Fibroblast of lung (primary cell): ENCODE results near the gene LRRC59.

Source experiments
- EZH2 ChIP-seq: IDR thresholded peaks from 2 replicates; pipeline ENCODE4 v1.5.1; 2012; ENCODE audit warnings: low read length, control low read depth, mild to moderate bottlenecking; ENCODE audit errors: missing control alignments
- TF ChIP-seq, protein P1 (sequence below), 2 donors: IDR thresholded peaks in 1 of 2; conservative IDR thresholded peaks in 1 of 2; 1 replicate in 1 of 2; 2 replicates in 1 of 2; pipeline ENCODE4 v1.5.1; 2011 to 2012; ENCODE audit warnings: low read length in 2 of 2, control low read depth in 1 of 2, inconsistent platforms in 1 of 2, low read depth in 1 of 2, mild to moderate bottlenecking in 1 of 2

DNA sequence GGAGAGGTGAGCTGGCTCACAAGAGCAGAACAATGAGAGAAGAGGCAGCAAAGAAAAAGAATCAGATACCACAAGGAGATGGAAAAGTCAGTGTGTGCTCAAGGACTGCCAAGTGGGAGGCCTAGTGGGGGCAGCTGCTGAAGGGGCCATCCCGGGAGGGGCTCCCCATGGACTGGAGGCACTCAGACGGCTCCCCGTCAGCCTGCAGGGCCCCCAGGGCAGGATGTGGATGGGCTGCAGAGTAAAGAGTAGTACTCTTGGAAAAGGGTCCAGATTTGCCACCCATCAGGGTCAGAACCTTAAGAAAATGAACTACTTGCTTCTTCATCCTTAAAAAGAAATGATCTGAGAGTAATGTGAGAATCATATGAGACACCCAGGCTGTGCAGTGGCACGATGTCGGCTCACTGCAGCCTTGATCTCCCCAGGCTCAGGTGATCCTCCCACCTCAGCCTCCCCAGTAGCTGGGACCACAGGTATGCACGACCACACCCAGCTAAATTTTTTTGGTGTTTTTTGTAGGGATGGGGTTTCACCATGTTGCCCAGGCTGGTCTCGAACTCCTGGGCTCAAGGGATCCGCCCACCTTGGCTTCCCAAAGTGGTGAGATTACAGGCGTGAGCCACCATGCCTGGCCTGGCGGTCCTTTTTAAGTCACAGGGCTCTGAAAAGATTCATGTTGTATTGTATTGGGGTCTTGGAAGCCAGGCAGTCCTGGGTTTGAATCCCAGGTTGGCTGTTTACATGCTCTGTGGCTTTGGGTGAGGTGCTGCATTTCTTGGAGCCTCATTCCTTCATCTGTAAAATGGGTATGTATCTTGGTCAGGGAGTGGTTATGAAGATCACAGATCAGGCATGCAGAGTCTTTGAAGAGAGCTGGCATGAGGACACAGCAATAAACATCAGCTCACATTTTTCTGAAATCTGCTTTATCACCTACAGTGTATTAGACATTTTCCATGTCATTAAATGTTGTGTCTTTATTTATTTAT, 43.8 kb upstream of the LRRC59 start:
- TF ChIP-seq, protein P1, sequence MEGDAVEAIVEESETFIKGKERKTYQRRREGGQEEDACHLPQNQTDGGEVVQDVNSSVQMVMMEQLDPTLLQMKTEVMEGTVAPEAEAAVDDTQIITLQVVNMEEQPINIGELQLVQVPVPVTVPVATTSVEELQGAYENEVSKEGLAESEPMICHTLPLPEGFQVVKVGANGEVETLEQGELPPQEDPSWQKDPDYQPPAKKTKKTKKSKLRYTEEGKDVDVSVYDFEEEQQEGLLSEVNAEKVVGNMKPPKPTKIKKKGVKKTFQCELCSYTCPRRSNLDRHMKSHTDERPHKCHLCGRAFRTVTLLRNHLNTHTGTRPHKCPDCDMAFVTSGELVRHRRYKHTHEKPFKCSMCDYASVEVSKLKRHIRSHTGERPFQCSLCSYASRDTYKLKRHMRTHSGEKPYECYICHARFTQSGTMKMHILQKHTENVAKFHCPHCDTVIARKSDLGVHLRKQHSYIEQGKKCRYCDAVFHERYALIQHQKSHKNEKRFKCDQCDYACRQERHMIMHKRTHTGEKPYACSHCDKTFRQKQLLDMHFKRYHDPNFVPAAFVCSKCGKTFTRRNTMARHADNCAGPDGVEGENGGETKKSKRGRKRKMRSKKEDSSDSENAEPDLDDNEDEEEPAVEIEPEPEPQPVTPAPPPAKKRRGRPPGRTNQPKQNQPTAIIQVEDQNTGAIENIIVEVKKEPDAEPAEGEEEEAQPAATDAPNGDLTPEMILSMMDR (conservative IDR thresholded peaks at IDR 0.05 in 1 of 2, IDR thresholded peaks at IDR 0.05 in 1 of 2; ENCODE audit: low read depth in 1 of 2, low read length in 2 of 2): no peak
- TF ChIP-seq EZH2: no peak
